GM18873 (cell line): ENCODE measurements around the gene C11orf86.

ENCODE experiments used
- ATAC-seq: cut with Tn5 transposase; IDR thresholded peaks from one replicate; pipeline ENCODE4 v1.9.1; 2021; ENCODE audit warnings: mild to moderate bottlenecking, moderate library complexity, moderate number of reproducible peaks; ENCODE audit not compliant: unreplicated experiment, low FRiP score

Gene C11orf86

GRCh38 chr11:67022961-67023956, 48.2 kb downstream of the C11orf86 start, which contains the start of gene SYT12:
Gene SYT12, plus strand, starts transcription at chr11:67023134. Its CDS starts 7,011 bp downstream, at chr11:67030145.
- ATAC-seq = no peak

- no peak for ATAC-seq
Measured at GRCh38 chr11:67023957-67024353, 48.9 kb downstream of the C11orf86 start.

DNA sequence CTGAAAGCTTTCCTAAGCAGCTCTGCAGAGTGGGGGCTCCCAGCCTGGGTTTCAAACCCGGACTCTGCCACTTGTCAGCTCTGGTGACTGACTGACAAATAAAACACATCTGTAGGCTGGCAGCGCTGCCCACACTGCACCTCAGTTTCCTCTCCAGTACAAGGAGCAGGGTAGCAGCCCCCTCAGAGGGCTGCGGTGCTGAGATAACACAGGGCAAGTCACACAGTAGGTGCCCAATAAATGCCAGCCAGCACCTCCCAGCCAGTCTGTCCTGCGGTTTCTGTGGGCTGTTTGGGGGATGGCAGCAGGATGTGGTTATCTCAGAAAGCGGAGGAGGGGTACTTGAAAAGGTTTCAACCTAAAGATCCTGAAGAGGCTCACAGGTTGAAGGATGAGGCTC, 49.3 kb downstream of the C11orf86 start:
- ATAC-seq = no peak

- no peak for ATAC-seq
Measured at GRCh38 chr11:67024966-67025365, 49.9 kb downstream of the C11orf86 start.

DNA sequence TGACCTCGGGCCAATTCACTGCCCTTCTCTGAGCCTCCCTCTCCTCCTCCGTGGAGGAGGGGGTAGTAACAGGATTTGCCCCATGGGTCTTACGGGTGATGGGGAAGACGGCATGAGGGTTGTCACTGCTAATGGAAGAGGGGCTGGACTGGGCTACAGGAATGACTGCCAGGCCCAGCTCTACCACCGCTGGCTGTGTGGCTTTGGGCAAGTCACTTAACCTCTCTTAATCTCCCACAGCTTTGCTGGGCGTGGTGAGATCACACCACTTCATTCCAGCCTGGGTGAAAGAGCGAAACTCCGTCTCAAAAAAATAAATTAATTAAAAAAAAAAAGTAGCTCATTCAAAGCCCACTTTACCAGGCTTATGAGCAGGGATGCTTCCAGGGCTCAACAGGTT, 50.6 kb downstream of the C11orf86 start:
- no peak for ATAC-seq
